Fibroblast of lung (primary cell): ENCODE data around the gene TBXA2R.

Experiments
- EZH2 ChIP-seq: IDR thresholded peaks from 2 replicates; pipeline ENCODE4 v1.5.1; 2012; ENCODE audit warnings: low read length, control low read depth, mild to moderate bottlenecking; ENCODE audit errors: missing control alignments
- TF ChIP-seq, protein P1 (sequence below), 2 donors: IDR thresholded peaks in 1 of 2; conservative IDR thresholded peaks in 1 of 2; 1 replicate in 1 of 2; 2 replicates in 1 of 2; pipeline ENCODE4 v1.5.1; 2011 to 2012; ENCODE audit warnings: low read length in 2 of 2, control low read depth in 1 of 2, inconsistent platforms in 1 of 2, low read depth in 1 of 2, mild to moderate bottlenecking in 1 of 2

DNA sequence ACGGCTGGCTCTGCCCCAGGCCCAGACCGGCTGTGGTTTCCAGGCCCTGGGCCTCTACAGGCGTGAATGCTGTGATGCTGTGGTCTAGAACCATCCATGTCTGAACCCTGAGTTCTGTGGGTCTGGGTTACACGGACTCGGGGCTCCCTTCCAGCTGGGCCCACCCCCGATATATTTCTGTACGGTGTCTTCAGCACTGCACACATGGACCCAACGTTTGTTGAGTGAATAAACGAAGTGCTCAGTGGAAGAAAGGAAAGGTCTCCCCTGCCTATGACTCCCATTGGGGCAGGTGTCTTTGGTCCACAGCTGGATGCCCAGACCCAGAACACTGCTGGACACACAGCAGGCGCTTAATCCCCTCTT is 61.0 kb downstream of the TBXA2R start:
- TF ChIP-seq, protein P1, sequence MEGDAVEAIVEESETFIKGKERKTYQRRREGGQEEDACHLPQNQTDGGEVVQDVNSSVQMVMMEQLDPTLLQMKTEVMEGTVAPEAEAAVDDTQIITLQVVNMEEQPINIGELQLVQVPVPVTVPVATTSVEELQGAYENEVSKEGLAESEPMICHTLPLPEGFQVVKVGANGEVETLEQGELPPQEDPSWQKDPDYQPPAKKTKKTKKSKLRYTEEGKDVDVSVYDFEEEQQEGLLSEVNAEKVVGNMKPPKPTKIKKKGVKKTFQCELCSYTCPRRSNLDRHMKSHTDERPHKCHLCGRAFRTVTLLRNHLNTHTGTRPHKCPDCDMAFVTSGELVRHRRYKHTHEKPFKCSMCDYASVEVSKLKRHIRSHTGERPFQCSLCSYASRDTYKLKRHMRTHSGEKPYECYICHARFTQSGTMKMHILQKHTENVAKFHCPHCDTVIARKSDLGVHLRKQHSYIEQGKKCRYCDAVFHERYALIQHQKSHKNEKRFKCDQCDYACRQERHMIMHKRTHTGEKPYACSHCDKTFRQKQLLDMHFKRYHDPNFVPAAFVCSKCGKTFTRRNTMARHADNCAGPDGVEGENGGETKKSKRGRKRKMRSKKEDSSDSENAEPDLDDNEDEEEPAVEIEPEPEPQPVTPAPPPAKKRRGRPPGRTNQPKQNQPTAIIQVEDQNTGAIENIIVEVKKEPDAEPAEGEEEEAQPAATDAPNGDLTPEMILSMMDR (conservative IDR thresholded peaks at IDR 0.05 in 1 of 2, IDR thresholded peaks at IDR 0.05 in 1 of 2; ENCODE audit: low read depth in 1 of 2, low read length in 2 of 2), result no peak
- no peak for TF ChIP-seq EZH2
